BE2C (cell line): ENCODE measurements around the gene MPND.

Experiments
- DNase-seq: peaks from one replicate; pipeline ENCODE4 v3.0.0-alpha.2; 2020
- H3K27me3 ChIP-seq: fragments of 250-450 bp; sonication (Bioruptor Pico); 2 replicates; pipeline ENCODE4 v1.5.1; 2020; ENCODE audit warnings: mild to moderate bottlenecking
- H3K36me3 ChIP-seq: fragments of 250-450 bp; sonication (Bioruptor Pico); 2 replicates; pipeline ENCODE4 v1.5.1; 2020; ENCODE audit warnings: mild to moderate bottlenecking
- H3K4me1 ChIP-seq: fragments of 250-450 bp; sonication (Bioruptor Pico); 2 replicates; pipeline ENCODE4 v1.5.1; 2020
- H3K4me3 ChIP-seq: 2 replicates; pipeline ENCODE4 v1.5.1; 2011; ENCODE audit warnings: low read depth, low read length
- H3K9me3 ChIP-seq: fragments of 250-450 bp; sonication (Bioruptor Pico); 2 replicates; pipeline ENCODE4 v1.5.1; 2020
- CTCF ChIP-seq: IDR thresholded peaks from 2 replicates; pipeline ENCODE4 v1.5.1; 2012; ENCODE audit warnings: mild to moderate bottlenecking, low read depth, low read length

Gene MPND

DNA sequence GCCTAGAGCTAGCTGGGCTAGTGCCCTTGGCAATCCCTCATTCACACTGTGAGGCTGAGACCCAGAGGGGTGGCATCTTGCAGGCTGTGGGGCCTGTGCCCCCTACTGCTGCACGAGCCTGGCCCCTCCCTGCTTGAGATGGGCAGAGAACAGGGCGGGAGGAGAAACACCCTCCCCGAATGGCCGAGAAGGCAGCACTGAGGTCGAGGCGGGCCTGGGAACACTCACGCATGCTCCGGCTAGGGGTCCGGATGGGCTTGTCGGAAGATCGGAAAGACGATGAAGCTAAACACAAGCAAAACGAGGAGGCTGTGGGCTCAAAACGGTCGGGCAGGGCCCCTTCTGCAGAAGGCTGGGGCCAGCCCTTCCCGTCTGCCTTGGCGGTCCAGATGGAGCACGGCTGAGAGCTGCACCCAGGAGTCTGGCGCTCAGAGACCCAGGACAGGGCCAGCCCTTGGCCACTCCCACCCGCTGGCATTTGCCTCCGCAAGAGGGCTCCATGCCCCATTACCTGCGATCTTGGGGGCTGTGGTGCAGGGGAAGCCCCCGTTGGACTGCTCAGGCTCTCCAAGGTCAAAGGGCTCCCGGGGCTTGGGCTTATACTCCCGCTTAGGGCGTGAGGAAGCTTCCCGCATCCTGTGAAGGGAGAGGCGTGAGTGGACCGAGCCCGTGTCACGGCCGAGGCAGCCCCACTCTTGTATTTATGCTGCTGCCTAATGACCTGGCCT is 18.9 kb downstream of the MPND start:
- Histone ChIP-seq H3K4me1 (no peaks in the 10 kb centered on the region), H3K36me3 (peaks cover 81% of the 10 kb centered on the region), H3K27me3 (no peaks in the 10 kb centered on the region), H3K4me3 (no peak overlapping the region), H3K9me3 (no peaks in the 10 kb centered on the region)
- no peak for TF ChIP-seq CTCF
- DNase-seq, result no peak

DNA sequence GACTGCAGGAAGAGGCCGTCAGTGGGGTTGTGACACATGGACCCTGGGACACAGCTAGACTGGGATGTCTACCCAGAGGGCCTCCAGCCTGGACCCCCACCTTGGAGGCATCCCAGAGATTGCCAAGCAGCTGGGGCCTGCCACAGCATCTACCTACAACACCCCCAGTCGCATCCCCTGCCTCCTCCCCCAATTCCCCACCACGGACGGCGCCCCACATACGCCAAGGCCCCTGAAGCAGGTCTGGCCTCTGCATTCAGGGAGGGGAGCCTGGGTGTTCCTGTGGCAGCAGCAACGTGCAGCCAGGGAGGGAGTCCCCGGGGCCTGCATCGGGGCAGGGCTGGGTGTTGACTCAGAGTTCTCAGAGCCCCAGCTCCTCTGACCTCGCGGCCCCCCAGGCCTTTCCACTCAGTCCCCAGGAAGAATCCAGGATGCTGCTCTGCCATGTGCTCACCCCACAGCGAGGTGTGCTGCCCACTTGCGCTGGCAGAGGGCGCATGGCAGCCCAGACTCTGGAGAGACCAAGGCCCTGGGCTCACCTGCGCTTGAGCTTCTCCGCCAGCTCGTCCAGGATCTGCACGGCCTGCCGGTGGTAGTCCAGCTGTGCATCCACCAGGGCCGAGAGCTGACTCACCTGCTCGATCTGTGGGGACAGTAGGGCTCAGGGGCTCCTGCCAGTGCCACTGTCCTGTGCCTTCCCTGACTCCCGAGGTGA is 19.6 kb downstream of the MPND start:
- Histone ChIP-seq H3K36me3 (peaks cover 76% of the 10 kb centered on the region), H3K4me1 (peaks cover under 1% of the 10 kb centered on the region; the same call in 1 of the 2 replicates), H3K9me3 (no peaks in the 10 kb centered on the region), H3K27me3 (no peaks in the 10 kb centered on the region), H3K4me3 (no peak overlapping the region)
- no peak for DNase-seq
- peak; percentile 12; the same call in 1 of the 2 replicates for TF ChIP-seq CTCF

GRCh38 chr19:4363571-4364304 is 20.4 kb downstream of the MPND start:
- Histone ChIP-seq H3K9me3 (no peaks in the 10 kb centered on the region), H3K27me3 (no peaks in the 10 kb centered on the region), H3K4me3 (no peak overlapping the region), H3K36me3 (peaks cover 73% of the 10 kb centered on the region), H3K4me1 (peaks cover 8% of the 10 kb centered on the region; the same call in 1 of the 2 replicates)
- no peak for DNase-seq
- TF ChIP-seq CTCF, result no peak

GRCh38 chr19:4365341-4365740 is 22.0 kb downstream of the MPND start:
- Histone ChIP-seq H3K27me3 (no peaks in the 10 kb centered on the region), H3K36me3 (peaks cover 60% of the 10 kb centered on the region), H3K4me1 (peaks cover 8% of the 10 kb centered on the region; the same call in 1 of the 2 replicates), H3K9me3 (no peaks in the 10 kb centered on the region), H3K4me3 (no peak overlapping the region)
- DNase-seq, result no peak
- no peak for TF ChIP-seq CTCF

DNA sequence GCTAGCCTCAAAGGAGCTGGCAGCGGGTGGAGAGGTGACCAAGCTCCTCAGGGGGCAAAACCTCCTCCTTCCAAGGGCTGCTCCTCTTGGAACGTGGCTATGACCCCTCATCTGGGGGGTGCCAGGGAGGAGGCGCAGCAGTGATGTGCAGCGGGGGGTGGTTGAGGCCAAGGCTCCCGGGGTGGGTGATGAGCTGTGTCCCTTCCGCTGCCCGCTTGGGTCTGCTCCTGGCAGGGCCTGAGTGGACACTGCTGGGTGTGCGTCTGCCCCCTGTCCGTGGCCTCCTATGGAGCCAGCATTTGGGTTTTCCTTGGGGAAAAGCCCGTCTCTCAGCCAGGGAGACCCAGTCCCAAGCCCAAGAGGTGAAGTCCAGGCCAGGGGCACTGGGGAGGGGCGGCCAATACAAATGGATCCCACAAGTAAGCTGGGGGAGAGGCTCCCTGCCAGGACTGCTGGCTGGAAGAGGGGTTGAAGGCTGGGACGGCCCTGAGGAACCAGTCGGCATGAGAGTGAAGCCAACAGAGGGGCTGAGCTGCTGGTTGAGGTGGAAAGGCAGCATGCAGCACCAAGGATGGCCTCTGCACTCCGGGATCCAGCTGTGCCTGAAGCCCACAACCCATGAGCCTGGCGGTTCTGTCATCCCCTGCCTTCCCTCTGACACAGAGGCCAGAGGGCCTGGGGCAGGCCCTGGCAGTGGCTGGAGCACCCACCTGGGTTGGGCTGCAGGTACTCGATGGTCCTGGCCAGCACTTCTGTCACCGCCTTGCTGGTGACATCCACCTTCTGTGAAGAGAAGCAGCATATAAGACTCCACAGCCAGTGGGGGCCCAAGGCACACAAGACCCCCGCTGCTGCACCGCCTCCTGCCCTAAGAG is 22.7 kb downstream of the MPND start:
- H3K27me3 ChIP-seq, result no peaks in the 10 kb centered on the region
- no peak for TF ChIP-seq CTCF
- peaks cover 8% of the 10 kb centered on the region; the same call in 1 of the 2 replicates for H3K4me1 ChIP-seq
- no peak for DNase-seq
- peaks cover 53% of the 10 kb centered on the region for H3K36me3 ChIP-seq
- H3K9me3 ChIP-seq, result no peaks in the 10 kb centered on the region
- no peak overlapping the region for H3K4me3 ChIP-seq
